HG03432 (cell line): Measurements from ENCODE around the gene PPP1R3D.
"Not testable (repeated sequence)": the region's sequence is repeated elsewhere in the genome, so short reads cannot be mapped to it uniquely, and the experiment has no call there.

Source experiments
- ATAC-seq: cut with Tn5 transposase; IDR thresholded peaks from one replicate; pipeline ENCODE4 v1.9.1; 2021; ENCODE audit warnings: mild to moderate bottlenecking, moderate library complexity; ENCODE audit not compliant: unreplicated experiment

Gene PPP1R3D

GRCh38 chr20:59925899-59926298 lies 14.2 kb downstream of the PPP1R3D start:
- no peak for ATAC-seq

- ATAC-seq, result no peak
Observed at GRCh38 chr20:59925359-59925758, 14.7 kb downstream of the PPP1R3D start.

DNA sequence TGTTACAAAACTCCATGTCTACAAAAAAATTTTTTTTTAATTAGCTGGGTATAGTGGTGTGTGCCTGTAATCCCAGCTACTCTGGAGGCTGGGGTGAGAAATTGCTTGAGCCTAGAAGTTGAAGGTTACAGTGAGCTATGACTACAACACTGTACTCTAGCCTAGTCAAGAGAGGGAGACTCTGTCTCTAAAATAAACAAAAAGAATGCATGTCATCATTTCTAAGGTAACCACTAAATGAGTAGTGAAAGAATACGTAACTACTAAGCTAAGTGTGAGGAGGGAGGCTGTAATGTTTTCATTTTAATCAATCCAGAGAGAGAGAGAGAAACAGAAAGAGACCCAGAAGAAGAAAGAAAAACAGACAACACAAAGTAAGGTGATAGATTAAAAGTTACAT lies 16.6 kb downstream of the PPP1R3D start:
- ATAC-seq, result no peak

- no peak for ATAC-seq
Observed at GRCh38 chr20:59920944-59921343, 19.2 kb downstream of the PPP1R3D start.

DNA sequence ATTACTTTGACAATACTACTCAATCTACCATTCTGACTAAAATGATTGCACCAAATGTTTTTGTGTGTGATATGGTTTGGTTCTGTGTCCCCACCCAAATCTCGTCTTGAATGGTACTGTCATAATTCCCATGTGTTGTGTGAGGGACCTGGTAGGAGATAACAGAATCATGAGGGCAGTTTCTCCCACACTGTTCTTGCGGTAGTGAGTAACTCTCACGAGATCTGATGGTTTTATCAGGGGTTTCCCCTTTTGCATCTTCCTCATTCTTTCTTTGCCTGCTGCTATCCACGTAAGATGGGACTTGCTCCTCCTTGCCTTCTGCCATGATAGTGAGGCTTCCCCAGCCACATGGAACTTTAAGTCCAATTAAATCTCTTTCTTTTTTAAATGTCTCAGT lies 27.5 kb downstream of the PPP1R3D start:
- ATAC-seq, result no peak

DNA sequence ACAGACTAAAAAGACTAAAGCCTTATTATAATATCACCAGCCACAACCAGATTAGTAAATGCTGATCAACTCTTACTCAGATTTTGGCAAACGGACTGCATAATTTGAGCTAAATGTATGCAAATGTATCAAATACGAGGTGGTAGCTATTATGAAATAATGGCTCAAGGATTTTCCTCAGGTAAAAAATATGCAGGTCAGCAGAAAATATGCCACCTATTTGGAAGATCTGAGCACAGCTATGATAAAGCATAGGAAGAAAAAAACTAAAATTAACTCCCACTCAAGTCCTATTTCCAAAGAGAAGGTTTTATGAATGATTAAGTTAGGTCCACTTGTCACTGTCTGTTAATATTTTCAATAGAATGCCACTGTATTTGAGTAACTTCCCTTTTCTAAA lies 29.1 kb downstream of the PPP1R3D start:
- no peak for ATAC-seq

DNA sequence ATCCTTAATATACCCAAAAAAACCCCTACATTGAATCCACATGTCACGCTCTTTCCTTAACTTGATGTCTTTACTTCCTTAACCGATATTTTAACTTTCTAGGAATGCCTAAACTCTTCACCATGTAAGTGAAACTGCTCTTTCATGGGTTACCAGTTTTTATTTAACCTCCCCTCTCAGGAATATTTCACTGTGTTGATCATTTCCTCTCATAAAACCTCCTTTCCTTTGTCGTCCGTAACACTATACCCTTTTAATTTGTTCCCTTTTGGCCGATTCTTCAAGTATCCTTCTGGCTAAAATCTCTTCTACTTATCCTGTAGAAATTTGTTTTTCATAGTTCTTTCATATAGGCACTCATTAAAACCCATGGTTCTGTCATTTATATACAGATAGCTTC lies 31.2 kb downstream of the PPP1R3D start:
- ATAC-seq, result no peak

DNA sequence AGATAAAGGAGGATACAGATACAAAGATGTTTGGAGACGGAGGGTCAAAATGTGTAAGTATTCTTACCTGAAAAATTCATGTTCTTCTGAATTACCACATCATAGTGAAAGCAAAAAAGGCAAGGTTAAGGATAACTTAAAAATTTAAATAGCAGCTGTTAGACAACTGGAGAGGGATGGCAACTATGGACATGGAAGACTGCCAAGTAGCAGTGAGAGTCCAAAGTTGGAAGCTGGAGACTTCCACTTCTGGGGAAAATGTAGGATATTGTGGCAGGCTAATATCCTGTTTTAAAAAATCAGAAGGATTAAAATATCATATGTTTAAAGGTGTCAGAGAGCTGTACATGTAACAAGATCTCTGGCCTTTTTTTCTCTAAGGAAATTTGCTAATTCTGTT lies 36.5 kb downstream of the PPP1R3D start:
- ATAC-seq, result no peak

- ATAC-seq, result no peak
Observed at GRCh38 chr20:59902470-59902869, 37.6 kb downstream of the PPP1R3D start.

- no peak for ATAC-seq
Observed at GRCh38 chr20:59895908-59896307, 44.2 kb downstream of the PPP1R3D start.

DNA sequence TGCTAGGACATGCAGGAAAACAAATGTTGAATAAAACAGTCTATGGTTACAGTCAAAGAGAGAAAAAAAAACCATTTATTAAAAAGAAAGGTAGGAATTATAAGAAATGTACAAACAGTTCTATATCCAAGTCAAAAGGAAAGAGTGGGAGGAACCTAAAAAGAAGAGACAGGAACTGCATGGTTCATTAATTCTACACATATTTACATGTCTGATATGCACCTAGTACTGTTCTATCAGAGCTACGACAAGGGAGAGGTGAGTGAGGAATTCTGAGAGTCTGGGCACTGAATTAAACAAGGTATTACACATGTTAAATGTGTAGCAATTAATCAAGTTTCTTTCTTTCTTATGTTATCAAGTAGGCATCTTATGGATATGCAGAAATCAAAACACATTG lies 48.5 kb downstream of the PPP1R3D start:
- peak; percentile 55 for ATAC-seq

- not testable (repeated sequence) for ATAC-seq
Observed at GRCh38 chr20:59890035-59890434, 50.1 kb downstream of the PPP1R3D start.

DNA sequence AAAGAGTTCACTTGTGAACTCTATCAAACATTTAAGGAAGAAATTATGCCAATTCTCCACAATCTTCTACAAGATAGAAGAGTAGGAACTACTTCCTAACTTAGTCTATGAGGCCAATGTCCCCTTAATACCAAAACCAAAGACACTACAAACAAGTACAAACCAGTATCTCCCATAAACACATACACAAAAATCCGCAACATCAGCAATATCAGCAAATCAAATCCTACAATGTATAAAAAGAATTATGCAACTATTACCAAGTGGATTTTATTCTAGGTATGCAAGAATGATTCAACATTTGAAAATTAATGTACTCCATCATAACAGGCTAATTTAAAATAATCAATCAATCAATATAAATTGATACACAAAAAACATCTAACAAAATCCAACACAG lies 52.1 kb downstream of the PPP1R3D start:
- ATAC-seq, result no peak
